ENCODE results near the gene UBE2M.

UBE2M gene

GRCh38 chr19:58536852-58537798, 21.3 kb downstream of the UBE2M start:
- TF ChIP-seq, protein P1, sequence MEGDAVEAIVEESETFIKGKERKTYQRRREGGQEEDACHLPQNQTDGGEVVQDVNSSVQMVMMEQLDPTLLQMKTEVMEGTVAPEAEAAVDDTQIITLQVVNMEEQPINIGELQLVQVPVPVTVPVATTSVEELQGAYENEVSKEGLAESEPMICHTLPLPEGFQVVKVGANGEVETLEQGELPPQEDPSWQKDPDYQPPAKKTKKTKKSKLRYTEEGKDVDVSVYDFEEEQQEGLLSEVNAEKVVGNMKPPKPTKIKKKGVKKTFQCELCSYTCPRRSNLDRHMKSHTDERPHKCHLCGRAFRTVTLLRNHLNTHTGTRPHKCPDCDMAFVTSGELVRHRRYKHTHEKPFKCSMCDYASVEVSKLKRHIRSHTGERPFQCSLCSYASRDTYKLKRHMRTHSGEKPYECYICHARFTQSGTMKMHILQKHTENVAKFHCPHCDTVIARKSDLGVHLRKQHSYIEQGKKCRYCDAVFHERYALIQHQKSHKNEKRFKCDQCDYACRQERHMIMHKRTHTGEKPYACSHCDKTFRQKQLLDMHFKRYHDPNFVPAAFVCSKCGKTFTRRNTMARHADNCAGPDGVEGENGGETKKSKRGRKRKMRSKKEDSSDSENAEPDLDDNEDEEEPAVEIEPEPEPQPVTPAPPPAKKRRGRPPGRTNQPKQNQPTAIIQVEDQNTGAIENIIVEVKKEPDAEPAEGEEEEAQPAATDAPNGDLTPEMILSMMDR (IDR thresholded peaks at IDR 0.05; ENCODE audit: low read depth, low read length), result no peak
- H3K4me3 ChIP-seq (ENCODE audit: low read depth, low read length), result no peak overlapping the region

GRCh38 chr19:58535857-58536256, 22.6 kb downstream of the UBE2M start:
- TF ChIP-seq, protein P1 (IDR thresholded peaks at IDR 0.05; ENCODE audit: low read depth, low read length), result no peak

GRCh38 chr19:58531034-58531840, 27.2 kb downstream of the UBE2M start:
- TF ChIP-seq, protein P1 (IDR thresholded peaks at IDR 0.05; ENCODE audit: low read depth, low read length), result no peak
- H3K4me3 ChIP-seq (ENCODE audit: low read depth, low read length), result no peak overlapping the region

More at GRCh38 chr19:58535857-58536256, 22.6 kb downstream of the UBE2M start:
- no peak overlapping the region for H3K4me3 ChIP-seq (ENCODE audit: low read depth, low read length)

DNA sequence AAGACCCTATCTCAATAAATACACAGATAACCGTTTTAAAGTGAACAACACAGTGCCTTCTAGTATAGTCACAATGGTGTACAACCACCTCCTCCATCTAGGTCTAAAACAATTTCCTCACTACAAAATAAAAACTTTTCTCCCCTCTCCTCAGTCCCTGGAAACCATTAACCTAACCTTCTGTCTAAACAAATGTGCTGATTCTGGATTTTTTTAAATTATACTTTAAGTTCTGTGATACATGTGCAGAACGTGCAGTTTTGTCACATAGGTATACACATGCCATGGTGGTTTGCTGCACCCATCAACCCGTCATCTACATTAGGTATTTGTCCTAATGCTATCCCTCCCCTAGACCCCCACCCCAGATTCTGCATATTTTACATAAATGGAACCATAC, 29.0 kb downstream of the UBE2M start:
- H3K4me3 ChIP-seq (ENCODE audit: low read depth, low read length), result no peak overlapping the region
- TF ChIP-seq, protein P1 (IDR thresholded peaks at IDR 0.05; ENCODE audit: low read depth, low read length), result no peak

DNA sequence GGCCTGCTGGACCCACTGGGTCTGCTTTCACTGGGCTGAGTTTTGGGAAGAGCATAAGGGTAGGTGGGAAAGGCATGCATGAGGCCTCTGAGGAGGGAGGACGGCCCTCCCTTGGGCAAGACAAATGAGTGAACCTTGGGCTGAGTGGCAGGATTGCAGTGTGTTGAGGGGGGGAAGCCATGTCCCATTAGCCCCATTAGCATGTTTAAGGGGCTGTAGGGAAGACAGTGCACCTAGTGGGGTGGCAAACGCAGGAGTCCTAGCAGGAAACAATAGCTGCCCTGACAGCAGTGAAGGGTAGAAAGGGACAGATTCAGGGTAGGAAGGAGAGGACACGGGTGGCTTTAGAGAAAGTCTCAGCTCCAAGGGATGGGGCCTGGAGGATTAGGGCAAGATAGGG, 35.7 kb downstream of the UBE2M start:
- H3K4me3 ChIP-seq (ENCODE audit: low read depth, low read length), result no peak overlapping the region
- TF ChIP-seq, protein P1 (IDR thresholded peaks at IDR 0.05; ENCODE audit: low read depth, low read length), result no peak

- H3K4me3 ChIP-seq (ENCODE audit: low read depth, low read length), result no peak overlapping the region
- TF ChIP-seq, protein P1 (IDR thresholded peaks at IDR 0.05; ENCODE audit: low read depth, low read length), result no peak
Measured at GRCh38 chr19:58521651-58522050, 36.8 kb downstream of the UBE2M start.

DNA sequence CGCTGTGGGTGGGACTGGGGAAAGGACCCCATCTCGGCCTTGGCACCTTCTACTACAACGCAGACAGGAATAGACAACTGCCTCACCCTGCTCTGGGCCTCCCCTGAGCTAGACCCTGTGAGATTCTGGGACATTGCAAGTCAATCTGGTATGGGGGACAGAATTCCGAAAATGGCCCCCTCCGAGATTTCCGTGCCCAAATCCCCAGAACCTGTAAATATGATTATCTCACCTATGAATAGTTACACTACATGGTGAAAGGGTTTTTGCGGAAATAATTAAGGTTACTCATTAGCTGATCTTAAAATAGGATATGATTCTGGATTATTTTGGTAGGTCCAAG, 38.2 kb downstream of the UBE2M start:
- TF ChIP-seq, protein P1 (IDR thresholded peaks at IDR 0.05; ENCODE audit: low read depth, low read length), result no peak
- peak overlapping the region; percentile 84 for H3K4me3 ChIP-seq (ENCODE audit: low read depth, low read length)
